PC-3 (cell line): Measurements from ENCODE around the gene PODXL2. TPM values are rescaled to one million over a fixed set of nuclear protein-coding genes. Genes with fewer than 3 reads are reported as not detected.
A peak's percentile ranks its signal among the peaks of the same experiment; 100 is the strongest.

Experiments used
- ATAC-seq: fragments of 200-7000 bp; cut with Tn5 transposase; 2 replicates; pipeline ENCODE4 v1.9.1; 2020; ENCODE audit warnings: mild to moderate bottlenecking, moderate library complexity
- BruUV-seq: library from RNA; stranded (reverse); fragments of 400-500 nt; replicated peaks from 2 replicates; lab custom pipeline; 2021; lab: Mats Ljungman, UMichigan
- CTCF ChIA-PET: fragments of 300-600 bp; sonication (Branson Sonifier 250); formaldehyde crosslinking; loops from one replicate; lab custom pipeline; 2022; ENCODE audit warnings: antibody characterized with exemption; lab: Charles Lee
- POLR2A ChIA-PET: fragments of 300-600 bp; sonication (Branson Sonifier 250); formaldehyde crosslinking; loops from one replicate; lab custom pipeline; 2022; ENCODE audit warnings: antibody characterized with exemption; ENCODE audit not compliant: unreplicated experiment; lab: Charles Lee
- DNase-seq: peaks from one replicate; pipeline ENCODE4 v3.0.0-alpha.2; 2015
- H2AFZ ChIP-seq: fragments of 300-600 bp; sonication (generic); 2 replicates; pipeline ENCODE4 v1.6.0; 2016; ENCODE audit warnings: antibody characterized with exemption, low read length
- H3F3A ChIP-seq: fragments of 300-600 bp; sonication (generic); one replicate; pipeline ENCODE4 v1.6.0; 2017; ENCODE audit warnings: antibody characterized with exemption, low read length, control low read depth, mild to moderate bottlenecking; ENCODE audit not compliant: unreplicated experiment
- H3K27ac ChIP-seq: fragments of 300-600 bp; sonication (generic); 2 replicates; pipeline ENCODE4 v1.5.1; 2016; ENCODE audit warnings: mild to moderate bottlenecking, low read length
- H3K27me3 ChIP-seq: fragments of 300-600 bp; sonication (generic); 2 replicates; pipeline ENCODE4 v1.6.1; 2016; ENCODE audit warnings: low read length, mixed read lengths
- H3K36me3 ChIP-seq: fragments of 300-600 bp; sonication (generic); 2 replicates; pipeline ENCODE4 v1.6.1; 2016; ENCODE audit warnings: low read depth, mixed run types, low read length, mixed read lengths
- H3K4me1 ChIP-seq: fragments of 300-600 bp; sonication (generic); 2 replicates; pipeline ENCODE4 v1.5.1; 2016; ENCODE audit warnings: low read length; ENCODE audit not compliant: insufficient read depth
- H3K4me2 ChIP-seq: fragments of 300-600 bp; sonication (generic); 2 replicates; pipeline ENCODE4 v1.6.0; 2016; ENCODE audit warnings: low read length
- H3K4me3 ChIP-seq: fragments of 300-600 bp; sonication (generic); 2 replicates; pipeline ENCODE4 v1.5.1; 2016; ENCODE audit warnings: mild to moderate bottlenecking, low read length, mixed read lengths
- H3K79me2 ChIP-seq: fragments of 300-600 bp; sonication (generic); 2 replicates; pipeline ENCODE4 v1.6.1; 2017; ENCODE audit warnings: low read length, mixed read lengths
- H3K9ac ChIP-seq: fragments of 300-600 bp; sonication (generic); 2 replicates; pipeline ENCODE4 v1.6.0; 2016; ENCODE audit warnings: mild to moderate bottlenecking, low read length
- H3K9me2 ChIP-seq: fragments of 300-600 bp; sonication (generic); replicated peaks from 2 replicates; pipeline ENCODE4 v1.6.1; 2016; ENCODE audit warnings: mixed run types, low read length, mixed read lengths
- H3K9me3 ChIP-seq: fragments of 300-600 bp; sonication (generic); 2 replicates; pipeline ENCODE4 v1.6.1; 2016; ENCODE audit warnings: low read length, mixed read lengths
- H4K20me1 ChIP-seq: fragments of 300-600 bp; sonication (generic); 2 replicates; pipeline ENCODE4 v1.6.1; 2016; ENCODE audit warnings: low read length, mixed read lengths
- EZH2 ChIP-seq: fragments of 300-600 bp; sonication (generic); IDR thresholded peaks from one replicate; pipeline ENCODE4 v1.6.1; 2017; ENCODE audit warnings: antibody characterized with exemption, mild to moderate bottlenecking, low read length; ENCODE audit not compliant: unreplicated experiment
- EZH2phosphoT487 ChIP-seq: fragments of 300-600 bp; sonication (generic); IDR thresholded peaks from 2 replicates; pipeline ENCODE4 v1.6.1; 2018; ENCODE audit warnings: mild to moderate bottlenecking, antibody characterized with exemption, low read length, borderline replicate concordance
- intact Hi-C: fragments of 100-400 bp; cut with micrococcal nuclease; formaldehyde crosslinking; loops from 2 replicates; pipeline ENCODE4 v1.9.0; 2023
- total RNA-seq: library from RNA; depleted of rRNA; stranded (reverse); fragments of >200 nt; gene quantifications from 2 replicates; pipeline ENCODE4 v1.2.3, GENCODE V29; 2014
- TF ChIP-seq, protein P1 (sequence below): fragments of 300-600 bp; sonication (generic); conservative IDR thresholded peaks from 2 replicates; pipeline ENCODE4 v1.5.1; 2017; ENCODE audit warnings: antibody characterized with exemption, low read depth, mild to moderate bottlenecking, low read length

The PODXL2 gene
- total RNA-seq, 1 experiment from 2014 or later = 32.4 TPM

DNA sequence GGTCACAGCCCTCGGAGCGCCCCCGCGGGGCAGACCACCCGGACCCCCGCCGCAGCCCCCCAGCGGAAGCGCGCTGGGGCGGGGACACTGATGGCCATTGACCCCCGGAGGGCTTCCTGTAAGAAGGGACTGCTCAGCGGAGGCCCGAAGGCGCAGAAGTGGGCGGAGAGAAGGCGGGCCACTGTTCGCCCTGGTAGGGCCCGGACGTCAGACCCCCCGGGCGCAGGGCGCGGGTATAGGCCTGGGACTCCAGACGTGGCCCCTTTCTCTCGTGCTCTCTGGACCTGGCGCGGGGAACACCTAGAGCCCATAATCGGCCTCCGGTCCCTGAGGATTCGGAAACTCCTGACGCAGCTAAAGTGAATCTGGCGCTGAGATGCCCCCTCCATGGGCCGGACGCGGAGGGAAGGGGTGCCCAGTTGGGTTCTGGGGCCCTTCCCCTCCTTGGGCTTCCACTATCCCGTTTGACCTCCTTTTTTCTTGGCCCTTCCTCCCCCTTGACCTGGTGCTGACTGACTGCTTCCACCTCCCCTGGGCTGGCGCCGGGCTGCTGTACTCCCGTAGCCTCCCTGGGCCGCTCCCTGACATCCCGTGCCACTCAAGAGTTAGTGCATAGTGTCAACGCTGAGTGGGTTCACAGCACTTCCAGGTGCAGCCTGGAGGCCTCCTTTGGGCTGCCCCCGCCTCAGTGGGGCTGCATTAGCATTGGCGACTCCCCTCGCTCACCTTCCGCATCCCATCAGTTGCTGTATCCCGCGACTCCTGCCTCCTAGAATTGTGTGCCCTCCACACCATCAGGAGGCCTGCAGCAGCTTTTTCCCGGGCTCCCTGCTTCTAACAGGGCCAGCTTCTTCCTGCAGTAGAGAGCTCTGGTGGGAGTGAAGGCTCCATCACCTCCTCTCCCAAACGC, 44.5 kb downstream of the PODXL2 start:
- TSS peak; percentile 43 for BruUV-seq
- POLR2A ChIA-PET = interaction anchor here (0.5 to 0.7 kb wide), 2 partner anchors 40 to 1269 kb away, joined by 4 to 7 read pairs; no protein-coding TSS in a partner anchor

DNA sequence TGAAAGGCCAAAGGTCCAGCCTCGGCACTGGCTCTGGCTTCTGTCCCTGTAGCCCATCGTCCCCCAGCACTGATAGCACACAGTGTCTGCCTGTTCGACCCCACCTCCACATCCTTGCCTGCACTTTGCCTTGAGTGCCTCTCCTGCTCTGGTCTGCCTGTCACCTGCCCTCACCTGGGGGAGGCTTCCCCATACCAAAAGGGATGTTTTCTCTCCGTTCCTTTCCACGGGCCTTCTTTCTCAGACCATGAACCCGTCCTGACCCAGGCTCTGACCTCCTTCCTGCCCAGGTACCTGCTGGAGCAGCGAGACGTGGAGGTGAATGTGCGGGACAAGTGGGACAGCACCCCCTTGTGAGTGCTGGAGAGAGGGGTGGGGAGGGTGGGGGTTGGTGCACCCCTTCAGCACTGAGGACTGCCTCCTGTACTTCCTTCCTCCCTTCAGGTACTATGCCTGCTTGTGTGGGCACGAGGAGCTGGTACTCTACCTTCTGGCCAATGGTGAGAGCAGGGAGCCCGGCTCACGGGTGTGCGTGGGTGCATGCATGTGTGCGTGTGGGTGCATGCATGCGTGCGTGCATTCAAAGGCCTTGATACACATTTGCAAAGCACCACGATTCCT, 45.2 kb downstream of the PODXL2 start:
- Histone ChIP-seq H3K4me1 (peaks cover 6% of the 10 kb centered on the region), H4K20me1 (no peaks in the 10 kb centered on the region), H3F3A (no peaks in the 10 kb centered on the region), H3K4me2 (peak overlapping the region; percentile 78), H3K4me3 (peak overlapping the region; percentile 84; the same call in 1 of the 2 replicates), H3K9me2 (no peaks in the 10 kb centered on the region), H3K27me3 (no peaks in the 10 kb centered on the region), H3K9me3 (no peaks in the 10 kb centered on the region), H3K9ac (no peak overlapping the region), H3K36me3 (no peaks in the 10 kb centered on the region), H2AFZ (no peak overlapping the region), H3K27ac (no peak overlapping the region), H3K79me2 (no peaks in the 10 kb centered on the region)
- TF ChIP-seq EZH2 (no peak), EZH2phosphoT487 (no peak)
- TF ChIP-seq, protein P1, sequence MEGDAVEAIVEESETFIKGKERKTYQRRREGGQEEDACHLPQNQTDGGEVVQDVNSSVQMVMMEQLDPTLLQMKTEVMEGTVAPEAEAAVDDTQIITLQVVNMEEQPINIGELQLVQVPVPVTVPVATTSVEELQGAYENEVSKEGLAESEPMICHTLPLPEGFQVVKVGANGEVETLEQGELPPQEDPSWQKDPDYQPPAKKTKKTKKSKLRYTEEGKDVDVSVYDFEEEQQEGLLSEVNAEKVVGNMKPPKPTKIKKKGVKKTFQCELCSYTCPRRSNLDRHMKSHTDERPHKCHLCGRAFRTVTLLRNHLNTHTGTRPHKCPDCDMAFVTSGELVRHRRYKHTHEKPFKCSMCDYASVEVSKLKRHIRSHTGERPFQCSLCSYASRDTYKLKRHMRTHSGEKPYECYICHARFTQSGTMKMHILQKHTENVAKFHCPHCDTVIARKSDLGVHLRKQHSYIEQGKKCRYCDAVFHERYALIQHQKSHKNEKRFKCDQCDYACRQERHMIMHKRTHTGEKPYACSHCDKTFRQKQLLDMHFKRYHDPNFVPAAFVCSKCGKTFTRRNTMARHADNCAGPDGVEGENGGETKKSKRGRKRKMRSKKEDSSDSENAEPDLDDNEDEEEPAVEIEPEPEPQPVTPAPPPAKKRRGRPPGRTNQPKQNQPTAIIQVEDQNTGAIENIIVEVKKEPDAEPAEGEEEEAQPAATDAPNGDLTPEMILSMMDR = no peak
- intact Hi-C loops = no loop called here
- POLR2A ChIA-PET = no interaction called here
- CTCF ChIA-PET = no interaction called here
- DNase-seq = no peak
- ATAC-seq = no peak
- no TSS peak for BruUV-seq

More for the DNA sequence above, 44.5 kb downstream of the PODXL2 start:
- peak overlapping the region; percentile 76 for H2AFZ ChIP-seq
- H3K27me3 ChIP-seq = no peaks in the 10 kb centered on the region
- H3K27ac ChIP-seq = no peak overlapping the region
- H3K4me1 ChIP-seq = peaks cover 6% of the 10 kb centered on the region
- DNase-seq = peak; percentile 19
- H3K9me2 ChIP-seq = no peaks in the 10 kb centered on the region
- H3K9me3 ChIP-seq = no peaks in the 10 kb centered on the region
- CTCF ChIA-PET = no interaction called here
- no peaks in the 10 kb centered on the region for H3K36me3 ChIP-seq
- no peaks in the 10 kb centered on the region for H4K20me1 ChIP-seq
- peak overlapping the region; percentile 84 for H3K4me3 ChIP-seq
- no peaks in the 10 kb centered on the region for H3F3A ChIP-seq
- H3K4me2 ChIP-seq = peak overlapping the region; percentile 78
- H3K9ac ChIP-seq = peak overlapping the region; percentile 48; the same call in 1 of the 2 replicates
- ATAC-seq = peak; percentile 67
- no peak for TF ChIP-seq EZH2phosphoT487
- no peak for TF ChIP-seq EZH2
- TF ChIP-seq, protein P1 = no peak
- no peaks in the 10 kb centered on the region for H3K79me2 ChIP-seq
- intact Hi-C loops = no loop called here
